ENCODE results near the gene KIAA1217. TPM values are rescaled to one million over a fixed set of nuclear protein-coding genes. Genes with fewer than 3 reads are reported as not detected.

KIAA1217 gene
- total RNA-seq, 1 experiment from 2014 or later: 1.5 TPM

DNA sequence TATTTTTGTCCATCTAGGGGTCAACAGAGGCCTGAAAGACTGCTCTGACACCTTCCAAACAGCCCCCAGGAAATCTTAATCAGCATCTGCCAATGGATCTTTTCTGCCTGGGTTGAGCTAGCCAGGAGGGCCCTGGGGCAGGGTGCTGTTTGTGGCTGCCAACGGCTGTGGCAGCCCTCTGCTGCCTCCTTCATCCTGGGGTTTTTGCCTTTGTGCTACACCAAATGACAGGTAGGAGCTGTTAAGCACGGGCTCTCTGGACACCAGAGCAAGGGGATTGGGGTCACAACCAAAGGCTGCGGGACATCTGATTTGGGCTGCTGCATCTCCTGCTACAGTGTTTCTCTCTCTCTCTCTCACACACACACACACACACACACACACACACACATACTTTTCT is 2.0 kb upstream of the KIAA1217 start:
- in situ Hi-C loops (cut with HindIII; ENCODE audit: low pct_unique_long_range_greater_than_20kb, low sequenced_read_pairs): no loop called here
- DNase-seq (ENCODE audit: low read depth, low spot score): no peak

- no peak for DNase-seq (ENCODE audit: low read depth, low spot score)
- in situ Hi-C loops (cut with HindIII; ENCODE audit: low pct_unique_long_range_greater_than_20kb, low sequenced_read_pairs): no loop called here
Observed at GRCh38 chr10:24207341-24207740, 1.6 kb upstream of the KIAA1217 start.

DNA sequence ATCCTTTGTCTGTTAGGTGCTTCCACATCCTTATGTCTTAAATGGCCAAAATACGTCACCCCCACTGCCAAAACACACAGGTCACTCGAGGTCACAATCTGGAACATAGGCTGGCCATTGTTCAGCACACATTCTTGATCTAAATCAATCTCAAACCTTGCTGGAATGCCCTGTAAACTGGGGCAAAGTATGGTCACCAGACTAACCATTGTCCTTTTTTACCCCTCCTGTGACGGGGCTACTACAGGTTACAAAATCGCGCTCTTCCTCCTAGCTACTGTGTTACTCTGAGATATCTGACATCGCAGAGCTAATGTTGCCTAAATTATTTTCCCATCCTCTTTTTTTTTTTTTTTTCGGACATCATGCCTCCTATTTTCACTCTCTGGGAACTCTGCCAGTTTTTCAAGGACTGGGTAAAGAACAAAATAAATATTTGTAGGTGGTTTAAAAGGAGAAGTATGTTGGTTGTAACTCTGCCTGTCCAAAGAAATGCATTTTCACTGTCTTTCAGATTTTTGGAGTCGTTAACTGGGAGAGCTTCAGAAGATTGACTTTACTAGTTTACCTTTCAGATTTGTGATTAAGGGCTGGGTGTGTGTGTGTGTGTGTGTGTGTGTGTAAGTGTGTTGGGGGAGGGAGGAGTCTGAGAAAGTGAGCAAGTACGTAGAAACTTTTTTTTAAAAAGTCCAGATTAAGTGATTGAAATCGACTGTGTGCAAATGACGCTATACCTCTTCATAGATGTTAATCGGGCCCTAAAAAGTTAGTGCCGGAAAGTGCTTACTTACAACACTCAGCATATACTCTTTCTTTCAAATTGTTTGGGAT is 942 bp upstream of the KIAA1217 start:
- peak; percentile 85 for DNase-seq (ENCODE audit: low read depth, low spot score)

DNA sequence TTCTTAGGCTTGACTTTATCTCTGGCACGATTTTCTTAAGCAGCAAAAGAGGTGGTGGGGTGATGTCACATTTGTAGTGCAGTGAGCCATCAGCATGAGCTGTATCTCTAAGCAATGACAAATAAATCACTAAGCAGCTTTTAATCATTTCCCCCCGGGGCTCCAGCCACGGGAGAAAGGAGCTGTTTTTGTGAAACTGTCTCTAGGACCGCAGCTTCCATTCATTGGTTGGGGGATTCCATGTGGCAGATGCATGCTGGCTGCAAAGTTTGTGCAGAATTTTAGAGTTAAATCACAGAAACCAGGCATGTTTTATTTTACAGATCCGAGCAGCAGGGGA is 464 bp downstream of the KIAA1217 start:
- DNase-seq (ENCODE audit: low read depth, low spot score): peak; percentile 46
- in situ Hi-C loops (cut with HindIII; ENCODE audit: low pct_unique_long_range_greater_than_20kb, low sequenced_read_pairs): no loop called here

More for the DNA sequence above, 942 bp upstream of the KIAA1217 start:
- in situ Hi-C loops (cut with HindIII; ENCODE audit: low pct_unique_long_range_greater_than_20kb, low sequenced_read_pairs): no loop called here

GRCh38 chr10:24209946-24210491 is 1.1 kb downstream of the KIAA1217 start:
- no peak for DNase-seq (ENCODE audit: low read depth, low spot score)
- in situ Hi-C loops (cut with HindIII; ENCODE audit: low pct_unique_long_range_greater_than_20kb, low sequenced_read_pairs): no loop called here

- in situ Hi-C loops (cut with HindIII; ENCODE audit: low pct_unique_long_range_greater_than_20kb, low sequenced_read_pairs): no loop called here
- peak; percentile 28 for DNase-seq (ENCODE audit: low read depth, low spot score)
Observed at GRCh38 chr10:24210501-24210900, 1.6 kb downstream of the KIAA1217 start.

GRCh38 chr10:24213266-24213665 is 4.3 kb downstream of the KIAA1217 start:
- in situ Hi-C loops (cut with HindIII; ENCODE audit: low pct_unique_long_range_greater_than_20kb, low sequenced_read_pairs): no loop called here

DNA sequence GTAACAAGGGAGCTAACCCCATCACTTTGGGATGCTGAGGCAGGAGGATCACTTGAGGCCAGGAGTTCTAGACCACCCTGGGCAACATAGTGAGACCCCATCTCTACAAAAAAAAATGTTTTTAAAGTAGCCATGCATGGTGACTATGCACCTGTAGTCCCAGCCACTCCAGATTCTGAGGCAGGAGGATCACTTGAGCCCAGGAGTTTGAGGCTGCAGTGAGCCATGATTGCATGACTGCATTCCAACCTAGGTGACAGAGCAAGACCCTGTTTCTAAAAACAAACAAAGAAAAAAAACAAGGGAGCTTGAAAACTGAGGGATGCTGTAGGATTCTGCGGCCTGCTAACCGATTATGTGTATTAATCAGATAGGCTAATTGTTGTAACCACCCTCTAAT is 4.9 kb downstream of the KIAA1217 start:
- no peak for DNase-seq (ENCODE audit: low read depth, low spot score)
- in situ Hi-C loops (cut with HindIII; ENCODE audit: low pct_unique_long_range_greater_than_20kb, low sequenced_read_pairs): no loop called here

More at GRCh38 chr10:24213266-24213665, 4.3 kb downstream of the KIAA1217 start:
- no peak for DNase-seq (ENCODE audit: low read depth, low spot score)

- in situ Hi-C loops (cut with HindIII; ENCODE audit: low pct_unique_long_range_greater_than_20kb, low sequenced_read_pairs): no loop called here
- no peak for DNase-seq (ENCODE audit: low read depth, low spot score)
Observed at GRCh38 chr10:24214762-24215161, 5.8 kb downstream of the KIAA1217 start.

GRCh38 chr10:24215196-24215595 is 6.3 kb downstream of the KIAA1217 start:
- in situ Hi-C loops (cut with HindIII; ENCODE audit: low pct_unique_long_range_greater_than_20kb, low sequenced_read_pairs): no loop called here

DNA sequence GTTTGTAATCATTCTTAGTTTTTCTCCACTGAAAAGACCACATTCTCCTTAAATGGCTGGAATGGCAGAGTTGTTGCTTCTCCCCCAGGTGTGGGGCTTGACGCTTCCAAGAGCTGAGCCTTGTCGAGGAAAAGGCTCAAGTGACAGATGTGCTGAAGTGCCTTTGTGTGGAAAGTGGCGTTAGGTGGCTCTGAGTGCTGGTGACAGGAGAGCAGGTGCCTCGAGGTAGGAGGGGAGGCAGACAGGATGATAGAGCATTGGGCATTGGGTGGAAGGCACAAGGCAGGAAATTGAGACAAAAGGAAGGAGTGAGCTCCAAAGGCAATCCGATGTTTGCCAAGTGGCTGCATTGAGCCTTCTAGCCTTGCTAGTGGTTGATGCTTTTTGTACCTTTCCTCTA is 6.7 kb downstream of the KIAA1217 start:
- in situ Hi-C loops (cut with HindIII; ENCODE audit: low pct_unique_long_range_greater_than_20kb, low sequenced_read_pairs): no loop called here
- DNase-seq (ENCODE audit: low read depth, low spot score): no peak

More at GRCh38 chr10:24215196-24215595, 6.3 kb downstream of the KIAA1217 start:
- DNase-seq (ENCODE audit: low read depth, low spot score): no peak

DNA sequence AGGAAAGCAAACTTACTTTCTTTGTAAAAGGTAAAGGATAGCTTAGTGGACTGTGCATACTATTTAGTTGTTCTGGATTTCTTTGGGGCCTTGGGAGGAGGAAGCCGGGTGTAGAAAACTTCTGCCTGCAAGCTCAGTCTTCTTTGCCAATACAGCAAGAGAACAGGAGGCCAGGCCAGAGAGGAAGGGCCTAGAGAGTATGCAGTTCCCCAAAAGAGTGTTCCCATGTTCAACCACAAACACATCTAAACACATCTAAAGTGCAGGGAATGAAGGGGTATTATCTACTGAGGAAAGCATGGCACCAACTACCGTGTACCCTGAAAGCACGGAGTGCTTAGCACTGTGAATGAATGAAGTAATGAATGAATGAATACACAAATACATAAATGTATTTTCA is 11.0 kb downstream of the KIAA1217 start:
- in situ Hi-C loops (cut with HindIII; ENCODE audit: low pct_unique_long_range_greater_than_20kb, low sequenced_read_pairs): no loop called here
- no peak for DNase-seq (ENCODE audit: low read depth, low spot score)

DNA sequence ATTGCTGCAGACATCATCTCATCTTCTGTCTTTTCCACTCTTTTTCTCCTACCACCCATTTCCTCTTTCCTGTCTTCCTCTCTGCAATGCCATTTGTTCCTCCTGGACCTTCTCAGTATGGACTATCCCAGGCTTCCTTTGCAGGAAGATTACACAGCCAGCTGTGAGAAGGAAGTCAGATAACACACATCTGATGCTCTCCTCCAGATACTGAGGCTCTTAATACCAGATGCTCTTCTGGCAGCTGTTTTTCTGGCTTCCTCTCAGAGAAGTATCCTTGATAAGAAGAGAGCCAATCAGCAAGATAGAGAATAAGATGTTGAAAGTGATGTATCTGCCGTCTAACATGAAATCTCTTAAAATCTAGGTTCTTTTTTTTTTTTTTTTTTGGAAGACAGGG is 14.4 kb downstream of the KIAA1217 start:
- in situ Hi-C loops (cut with HindIII; ENCODE audit: low pct_unique_long_range_greater_than_20kb, low sequenced_read_pairs): no loop called here
- DNase-seq (ENCODE audit: low read depth, low spot score): no peak

DNA sequence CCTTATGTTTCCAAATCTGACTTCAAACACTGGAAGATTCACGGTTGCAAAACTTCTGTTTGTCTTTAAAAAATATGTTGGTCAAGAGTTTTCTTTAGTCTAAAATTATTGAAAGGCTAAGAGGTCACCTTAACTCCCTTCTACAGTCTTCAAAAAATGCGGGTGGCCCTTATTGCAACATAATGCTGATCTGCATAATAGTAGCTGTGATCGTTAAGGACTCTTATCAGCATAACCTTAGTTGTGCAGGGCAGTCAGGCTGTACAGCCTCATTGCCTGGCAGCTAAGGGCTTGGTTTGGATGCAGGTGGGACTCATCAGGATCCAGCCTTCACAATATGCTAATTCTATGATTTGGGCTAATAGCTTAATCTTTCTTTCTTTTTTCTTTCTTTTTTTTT is 15.0 kb downstream of the KIAA1217 start:
- DNase-seq (ENCODE audit: low read depth, low spot score): no peak
- in situ Hi-C loops (cut with HindIII; ENCODE audit: low pct_unique_long_range_greater_than_20kb, low sequenced_read_pairs): no loop called here

GRCh38 chr10:24228642-24229041 is 19.7 kb downstream of the KIAA1217 start:
- in situ Hi-C loops (cut with HindIII; ENCODE audit: low pct_unique_long_range_greater_than_20kb, low sequenced_read_pairs): no loop called here
- DNase-seq (ENCODE audit: low read depth, low spot score): no peak

DNA sequence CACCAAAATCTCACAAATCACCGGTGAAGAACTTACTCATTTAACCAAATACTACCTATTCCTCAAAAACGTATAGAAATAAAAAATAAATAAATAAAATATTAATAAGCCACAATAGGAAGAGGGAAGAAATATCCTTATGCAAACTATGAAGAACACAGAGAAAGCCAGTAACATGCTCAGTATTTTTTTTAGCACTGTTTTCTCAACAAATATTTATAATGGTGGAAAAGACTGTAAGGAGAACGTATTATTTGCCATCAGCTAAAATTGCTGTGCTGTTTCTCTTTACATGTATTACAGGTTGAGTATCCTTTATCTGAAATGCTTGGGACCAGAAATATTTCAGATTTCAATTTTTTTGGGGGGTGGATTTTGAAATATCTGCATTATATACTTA is 21.0 kb downstream of the KIAA1217 start:
- DNase-seq (ENCODE audit: low read depth, low spot score): no peak
- in situ Hi-C loops (cut with HindIII; ENCODE audit: low pct_unique_long_range_greater_than_20kb, low sequenced_read_pairs): no loop called here

DNA sequence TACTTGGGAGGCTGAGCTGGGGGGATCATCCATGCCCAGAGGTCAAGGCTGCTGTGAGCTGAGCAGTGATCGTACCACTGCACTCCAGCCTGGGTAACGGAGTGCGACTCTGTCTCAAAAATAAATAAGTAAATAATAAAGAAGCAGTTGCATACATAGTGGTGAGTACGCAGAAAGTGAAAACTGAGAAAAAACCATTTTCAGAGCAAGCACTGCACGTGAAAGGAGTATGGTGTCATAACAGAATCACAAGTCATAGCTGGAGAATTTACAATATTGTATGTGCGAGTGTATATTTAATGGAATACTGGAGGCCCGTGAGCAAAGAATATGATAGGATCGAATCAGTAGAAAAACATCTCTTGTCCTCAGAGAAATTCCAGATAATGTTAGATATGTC is 22.3 kb downstream of the KIAA1217 start:
- in situ Hi-C loops (cut with HindIII; ENCODE audit: low pct_unique_long_range_greater_than_20kb, low sequenced_read_pairs): no loop called here
- no peak for DNase-seq (ENCODE audit: low read depth, low spot score)

GRCh38 chr10:24234784-24235183 is 25.8 kb downstream of the KIAA1217 start:
- in situ Hi-C loops (cut with HindIII; ENCODE audit: low pct_unique_long_range_greater_than_20kb, low sequenced_read_pairs): no loop called here
- no peak for DNase-seq (ENCODE audit: low read depth, low spot score)

GRCh38 chr10:24235471-24235870 is 26.5 kb downstream of the KIAA1217 start:
- DNase-seq (ENCODE audit: low read depth, low spot score): no peak
- in situ Hi-C loops (cut with HindIII; ENCODE audit: low pct_unique_long_range_greater_than_20kb, low sequenced_read_pairs): no loop called here
